HEK293 (cell line): ENCODE data around the gene RNF217.

ENCODE experiments used
- CTCF ChIA-PET: fragments of 350-600 bp; formaldehyde crosslinking; extraction: SDS; loops from one replicate; lab custom pipeline; 2021; ENCODE audit warnings: antibody characterized with exemption; lab: Yijun Ruan, JAX
- POLR2A ChIA-PET: fragments of 300-600 bp; formaldehyde crosslinking; extraction: SDS; loops from one replicate; lab custom pipeline; 2020; ENCODE audit warnings: antibody characterized with exemption, inconsistent platforms; lab: Yijun Ruan, JAX
- H3K27ac ChIP-seq: fragments of 200-500 bp; sonication (Bioruptor generic); 2 replicates; pipeline ENCODE4 v1.5.1; 2014; ENCODE audit warnings: low read depth, low read length, control low read depth, inconsistent platforms; ENCODE audit errors: extremely low read depth
- H3K36me3 ChIP-seq, 2 experiments: fragments of 200-500 bp in 1 of 2; sonication (Bioruptor generic) in 1 of 2; 1 replicate in 1 of 2; 2 replicates in 1 of 2; pipeline ENCODE4 v1.5.1; 2014 to 2017; ENCODE audit warnings: inconsistent platforms in 2 of 2, low read length in 2 of 2; ENCODE audit not compliant: control insufficient read depth in 2 of 2, insufficient read depth in 1 of 2
- H3K4me1 ChIP-seq: fragments of 200-500 bp; sonication (Bioruptor generic); 2 replicates; pipeline ENCODE4 v1.5.1; 2014; ENCODE audit warnings: mild to moderate bottlenecking, low read length, inconsistent platforms; ENCODE audit not compliant: control insufficient read depth, insufficient read depth
- H3K4me3 ChIP-seq: 2 replicates; pipeline ENCODE4 v1.5.1; 2011; ENCODE audit warnings: low read depth, mild to moderate bottlenecking, control low read depth, low read length, moderate library complexity
- H3K9me3 ChIP-seq: fragments of 200-500 bp; sonication (Bioruptor generic); 2 replicates; pipeline ENCODE4 v1.5.1; 2014; ENCODE audit warnings: low read depth, low read length, inconsistent platforms; ENCODE audit not compliant: control insufficient read depth, insufficient read depth
- AEBP2 ChIP-seq: fragments of 450-650 bp; formaldehyde crosslinking; IDR thresholded peaks from 2 replicates; pipeline ENCODE4 v1.5.1; 2016; ENCODE audit warnings: missing biosample characterization, missing genetic modification characterization, borderline replicate concordance
- GLI4 ChIP-seq: fragments of 450-650 bp; formaldehyde crosslinking; IDR thresholded peaks from 2 replicates; pipeline ENCODE4 v1.5.1; 2016; ENCODE audit warnings: missing biosample characterization, missing genetic modification characterization
- IKZF3 ChIP-seq: fragments of 450-650 bp; IDR thresholded peaks from 2 replicates; pipeline ENCODE4 v1.5.0; 2018; ENCODE audit warnings: missing biosample characterization, mild to moderate bottlenecking, missing genetic modification characterization, moderate library complexity
- KLF10 ChIP-seq: fragments of 450-650 bp; IDR thresholded peaks from 2 replicates; pipeline ENCODE4 v1.5.1; 2018; ENCODE audit warnings: missing biosample characterization, mild to moderate bottlenecking, missing genetic modification characterization
- TRIM28 ChIP-seq: IDR thresholded peaks from 2 replicates; pipeline ENCODE4 v1.6.1; 2011; ENCODE audit warnings: low read length, control low read depth, borderline replicate concordance
- TSHZ1 ChIP-seq: fragments of 450-650 bp; formaldehyde crosslinking; IDR thresholded peaks from 2 replicates; pipeline ENCODE4 v1.5.1; 2016; ENCODE audit warnings: missing biosample characterization, missing genetic modification characterization, borderline replicate concordance
- ZBTB44 ChIP-seq: fragments of 450-650 bp; IDR thresholded peaks from 2 replicates; pipeline ENCODE4 v1.5.1; 2018; ENCODE audit warnings: missing biosample characterization, mild to moderate bottlenecking, missing genetic modification characterization
- ZEB2 ChIP-seq: fragments of 450-650 bp; formaldehyde crosslinking; IDR thresholded peaks from 2 replicates; pipeline ENCODE4 v1.5.1; 2016; ENCODE audit warnings: missing biosample characterization, missing genetic modification characterization
- ZFP37 ChIP-seq: fragments of 450-650 bp; formaldehyde crosslinking; IDR thresholded peaks from 2 replicates; pipeline ENCODE4 v1.5.1; 2016; ENCODE audit warnings: missing biosample characterization, missing genetic modification characterization
- ZNF157 ChIP-seq: fragments of 450-650 bp; formaldehyde crosslinking; IDR thresholded peaks from 2 replicates; pipeline ENCODE4 v1.5.1; 2016; ENCODE audit warnings: missing biosample characterization, missing genetic modification characterization
- ZNF174 ChIP-seq: fragments of 450-650 bp; formaldehyde crosslinking; IDR thresholded peaks from 2 replicates; pipeline ENCODE4 v1.5.0; 2017; ENCODE audit warnings: missing biosample characterization, mild to moderate bottlenecking, missing genetic modification characterization
- ZNF24 ChIP-seq: fragments of 450-650 bp; formaldehyde crosslinking; IDR thresholded peaks from 2 replicates; pipeline ENCODE4 v1.5.1; 2016; ENCODE audit warnings: missing biosample characterization, missing genetic modification characterization
- ZNF274 ChIP-seq, 2 experiments: fragments of 200-500 bp in 1 of 2; fragments of 450-650 bp in 1 of 2; sonication (Bioruptor generic) in 1 of 2; formaldehyde crosslinking in 1 of 2; IDR thresholded peaks; 2 replicates each; pipeline versions ENCODE4 v1.5.1 to v1.6.1; 2014 to 2016; ENCODE audit warnings: borderline replicate concordance in 1 of 2, inconsistent platforms in 1 of 2, low read length in 1 of 2, missing biosample characterization in 1 of 2, missing genetic modification characterization in 1 of 2
- ZNF366 ChIP-seq: fragments of 450-650 bp; formaldehyde crosslinking; conservative IDR thresholded peaks from 2 replicates; pipeline ENCODE4 v1.5.1; 2016; ENCODE audit warnings: missing biosample characterization, missing genetic modification characterization
- ZNF549 ChIP-seq: fragments of 450-650 bp; IDR thresholded peaks from 2 replicates; pipeline ENCODE4 v1.5.1; 2018; ENCODE audit warnings: missing biosample characterization, missing genetic modification characterization, mild to moderate bottlenecking, inconsistent platforms, moderate library complexity
- ZNF585B ChIP-seq: fragments of 450-650 bp; formaldehyde crosslinking; IDR thresholded peaks from 2 replicates; pipeline ENCODE4 v1.5.1; 2016; ENCODE audit warnings: missing biosample characterization, missing genetic modification characterization
- ZNF785 ChIP-seq: fragments of 450-650 bp; formaldehyde crosslinking; IDR thresholded peaks from 2 replicates; pipeline ENCODE4 v1.5.1; 2016; ENCODE audit warnings: missing biosample characterization, missing genetic modification characterization
- ZNF843 ChIP-seq: fragments of 450-650 bp; formaldehyde crosslinking; IDR thresholded peaks from 2 replicates; pipeline ENCODE4 v1.5.1; 2016; ENCODE audit warnings: missing biosample characterization, missing genetic modification characterization
- TF ChIP-seq, protein P1 (sequence below): fragments of 450-650 bp; formaldehyde crosslinking; IDR thresholded peaks from 2 replicates; pipeline ENCODE4 v1.5.1; 2016; ENCODE audit warnings: missing biosample characterization, missing genetic modification characterization
- TF ChIP-seq, protein P2 (sequence below): fragments of 450-650 bp; formaldehyde crosslinking; IDR thresholded peaks from 2 replicates; pipeline ENCODE4 v1.5.1; 2016; ENCODE audit warnings: missing biosample characterization, missing genetic modification characterization

Gene RNF217

GRCh38 chr6:125044667-125045066 is 82.4 kb downstream of the RNF217 start:
- CTCF ChIA-PET: interaction anchor here (0.6 to 0.8 kb wide), 2 partner anchors 52 to 148 kb away, joined by 3 to 4 read pairs; no protein-coding TSS in a partner anchor
- no peaks in the 10 kb centered on the region for H3K9me3 ChIP-seq
- TF ChIP-seq AEBP2 (no peak), ZEB2 (tag by site-specific recombination) (0 out of 2 replicates have a peak, but pooled peaks have one; percentile 13), ZBTB44 (tag by site-specific recombination) (peak; percentile 97)
- TF ChIP-seq, all 188 proteins: peak for 2
- Histone ChIP-seq H3K4me3 (no peak overlapping the region), H3K27ac (no peak overlapping the region), H3K4me1 (peaks cover 37% of the 10 kb centered on the region), H3K36me3 (no peaks in the 10 kb centered on the region)
- POLR2A ChIA-PET: no interaction called here

DNA sequence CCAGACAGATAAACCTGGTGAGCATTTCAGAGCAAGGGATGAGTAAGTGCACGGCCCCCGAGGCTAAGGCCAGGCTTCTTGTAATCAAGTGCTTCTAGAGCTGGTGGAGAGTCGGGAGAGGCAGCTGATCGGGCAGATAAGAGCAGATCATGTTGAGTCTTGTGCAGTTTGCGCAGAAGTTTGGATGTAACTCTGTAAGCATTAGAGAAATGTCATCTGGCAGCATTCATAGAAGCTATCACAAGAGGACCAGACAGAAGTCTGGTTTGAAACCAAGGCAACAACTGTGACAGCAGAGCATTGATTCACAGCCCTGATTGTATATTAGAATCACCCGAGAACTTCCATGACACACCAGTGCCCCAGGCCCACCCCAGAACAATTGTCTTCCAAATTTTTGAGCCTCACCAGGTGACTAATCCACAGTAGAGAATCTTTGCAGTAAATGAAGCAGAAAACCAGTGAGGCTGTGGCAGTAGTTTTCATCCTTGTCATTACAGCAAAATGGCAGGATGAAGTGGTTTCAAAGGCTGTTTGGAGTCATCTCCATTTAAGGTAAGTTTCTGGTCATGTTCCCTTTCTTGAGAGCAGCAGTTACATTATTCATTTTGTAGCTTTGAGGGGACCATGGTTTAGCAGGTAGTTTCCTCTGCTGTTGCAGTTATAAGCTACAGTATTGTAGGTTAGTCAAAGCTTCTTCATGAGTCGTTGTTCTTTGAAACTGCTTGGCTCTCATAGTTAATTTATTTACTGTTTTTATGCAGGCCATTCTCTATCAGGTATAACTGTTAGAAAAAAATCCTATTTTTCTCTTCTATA is 84.1 kb downstream of the RNF217 start:
- ChIA-PET CTCF (interaction anchor here (0.6 to 1.1 kb wide), 5 partner anchors 51 to 70 kb away, joined by 3 to 4 read pairs (median 3); no protein-coding TSS in a partner anchor), POLR2A (interaction anchor here (0.6 to 1.2 kb wide), 3 partner anchors 13 to 83 kb away, joined by 4 to 5 read pairs (median 4); no protein-coding TSS in a partner anchor)
- no peaks in the 10 kb centered on the region for H3K9me3 ChIP-seq
- peaks cover 46% of the 10 kb centered on the region for H3K4me1 ChIP-seq
- H3K4me3 ChIP-seq: no peak overlapping the region
- no peaks in the 10 kb centered on the region for H3K36me3 ChIP-seq
- peak overlapping the region; percentile 1; the same call in 1 of the 2 replicates for H3K27ac ChIP-seq
- TF ChIP-seq ZFP37 (tag by site-specific recombination) (no peak), ZNF585B (tag by site-specific recombination) (no peak), ZEB2 (tag by site-specific recombination) (peak; percentile 91), ZNF24 (0 out of 2 replicates have a peak, but pooled peaks have one; percentile 36), ZNF549 (tag by site-specific recombination) (no peak), ZNF785 (tag by site-specific recombination) (no peak), IKZF3 (tag by site-specific recombination) (peak; percentile 60), TRIM28 (peak; percentile 97), ZNF174 (no peak), ZNF843 (tag by site-specific recombination) (peak; percentile 79; the same call in 1 of the 2 replicates), GLI4 (no peak), ZNF366 (tag by site-specific recombination) (peak; percentile 82), ZNF157 (tag by site-specific recombination) (no peak), ZNF274 (IDR thresholded peaks at IDR 0.05; ENCODE audit: low read length) (no peak), ZNF274 (tag by site-specific recombination; IDR thresholded peaks at IDR 0.05; ENCODE audit: borderline replicate concordance) (no peak), TSHZ1 (peak; percentile 65; the same call in 1 of the 2 replicates), KLF10 (tag by site-specific recombination) (peak; percentile 25; the same call in 1 of the 2 replicates)
- TF ChIP-seq, protein P1, sequence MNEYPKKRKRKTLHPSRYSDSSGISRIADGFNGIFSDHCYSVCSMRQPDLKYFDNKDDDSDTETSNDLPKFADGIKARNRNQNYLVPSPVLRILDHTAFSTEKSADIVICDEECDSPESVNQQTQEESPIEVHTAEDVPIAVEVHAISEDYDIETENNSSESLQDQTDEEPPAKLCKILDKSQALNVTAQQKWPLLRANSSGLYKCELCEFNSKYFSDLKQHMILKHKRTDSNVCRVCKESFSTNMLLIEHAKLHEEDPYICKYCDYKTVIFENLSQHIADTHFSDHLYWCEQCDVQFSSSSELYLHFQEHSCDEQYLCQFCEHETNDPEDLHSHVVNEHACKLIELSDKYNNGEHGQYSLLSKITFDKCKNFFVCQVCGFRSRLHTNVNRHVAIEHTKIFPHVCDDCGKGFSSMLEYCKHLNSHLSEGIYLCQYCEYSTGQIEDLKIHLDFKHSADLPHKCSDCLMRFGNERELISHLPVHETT: peak; percentile 42; the same call in 1 of the 2 replicates
- TF ChIP-seq, protein P2, sequence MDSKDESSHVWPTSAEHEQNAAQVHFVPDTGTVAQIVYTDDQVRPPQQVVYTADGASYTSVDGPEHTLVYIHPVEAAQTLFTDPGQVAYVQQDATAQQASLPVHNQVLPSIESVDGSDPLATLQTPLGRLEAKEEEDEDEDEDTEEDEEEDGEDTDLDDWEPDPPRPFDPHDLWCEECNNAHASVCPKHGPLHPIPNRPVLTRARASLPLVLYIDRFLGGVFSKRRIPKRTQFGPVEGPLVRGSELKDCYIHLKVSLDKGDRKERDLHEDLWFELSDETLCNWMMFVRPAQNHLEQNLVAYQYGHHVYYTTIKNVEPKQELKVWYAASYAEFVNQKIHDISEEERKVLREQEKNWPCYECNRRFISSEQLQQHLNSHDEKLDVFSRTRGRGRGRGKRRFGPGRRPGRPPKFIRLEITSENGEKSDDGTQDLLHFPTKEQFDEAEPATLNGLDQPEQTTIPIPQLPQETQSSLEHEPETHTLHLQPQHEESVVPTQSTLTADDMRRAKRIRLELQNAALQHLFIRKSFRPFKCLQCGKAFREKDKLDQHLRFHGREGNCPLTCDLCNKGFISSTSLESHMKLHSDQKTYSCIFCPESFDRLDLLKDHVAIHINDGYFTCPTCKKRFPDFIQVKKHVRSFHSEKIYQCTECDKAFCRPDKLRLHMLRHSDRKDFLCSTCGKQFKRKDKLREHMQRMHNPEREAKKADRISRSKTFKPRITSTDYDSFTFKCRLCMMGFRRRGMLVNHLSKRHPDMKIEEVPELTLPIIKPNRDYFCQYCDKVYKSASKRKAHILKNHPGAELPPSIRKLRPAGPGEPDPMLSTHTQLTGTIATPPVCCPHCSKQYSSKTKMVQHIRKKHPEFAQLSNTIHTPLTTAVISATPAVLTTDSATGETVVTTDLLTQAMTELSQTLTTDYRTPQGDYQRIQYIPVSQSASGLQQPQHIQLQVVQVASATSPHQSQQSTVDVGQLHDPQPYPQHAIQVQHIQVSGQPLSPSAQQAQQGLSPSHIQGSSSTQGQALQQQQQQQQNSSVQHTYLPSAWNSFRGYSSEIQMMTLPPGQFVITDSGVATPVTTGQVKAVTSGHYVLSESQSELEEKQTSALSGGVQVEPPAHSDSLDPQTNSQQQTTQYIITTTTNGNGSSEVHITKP (tag by site-specific recombination): peak; percentile 34; the same call in 1 of the 2 replicates
